Stomach (tissue), 4 donors: Measurements from ENCODE around the gene PTPRJ.

Experiments used
- POLR2AphosphoS5 ChIP-seq, 3 donors: sonication (generic); formaldehyde crosslinking; IDR thresholded peaks; one replicate each; pipeline ENCODE4 v1.6.1; 2016; ENCODE audit warnings: antibody characterized with exemption in 3 of 3
- TF ChIP-seq, protein P1 (sequence below), 7 experiments: fragments of 450-650 bp in 4 of 7; fragments of 200-600 bp in 3 of 7; sonication (generic) in 3 of 7; IDR thresholded peaks; one replicate each; pipeline ENCODE4 v1.5.1; 2016 to 2019; ENCODE audit warnings: antibody characterized with exemption in 7 of 7, control low read depth in 2 of 7, mild to moderate bottlenecking in 1 of 7

DNA sequence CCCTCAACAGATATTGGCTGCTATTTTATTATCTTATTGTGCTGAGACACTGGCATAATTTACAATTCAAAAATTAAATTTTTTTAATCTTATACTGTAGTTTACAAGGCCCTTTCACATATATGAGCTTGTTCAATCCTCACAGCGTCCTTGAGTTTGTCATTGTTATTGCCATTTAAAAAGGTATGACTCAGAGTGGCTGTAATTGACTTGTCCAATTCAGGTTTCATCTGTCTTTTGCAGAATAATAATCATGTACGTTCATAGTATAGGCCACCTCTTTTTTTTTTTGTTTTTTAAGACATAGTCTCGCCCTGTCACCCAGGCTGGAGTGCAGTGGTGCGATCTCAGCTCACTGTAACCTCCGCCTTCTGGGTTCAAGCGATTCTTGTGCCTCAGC lies 11.5 kb downstream of the PTPRJ start:
- TF ChIP-seq, protein P1, sequence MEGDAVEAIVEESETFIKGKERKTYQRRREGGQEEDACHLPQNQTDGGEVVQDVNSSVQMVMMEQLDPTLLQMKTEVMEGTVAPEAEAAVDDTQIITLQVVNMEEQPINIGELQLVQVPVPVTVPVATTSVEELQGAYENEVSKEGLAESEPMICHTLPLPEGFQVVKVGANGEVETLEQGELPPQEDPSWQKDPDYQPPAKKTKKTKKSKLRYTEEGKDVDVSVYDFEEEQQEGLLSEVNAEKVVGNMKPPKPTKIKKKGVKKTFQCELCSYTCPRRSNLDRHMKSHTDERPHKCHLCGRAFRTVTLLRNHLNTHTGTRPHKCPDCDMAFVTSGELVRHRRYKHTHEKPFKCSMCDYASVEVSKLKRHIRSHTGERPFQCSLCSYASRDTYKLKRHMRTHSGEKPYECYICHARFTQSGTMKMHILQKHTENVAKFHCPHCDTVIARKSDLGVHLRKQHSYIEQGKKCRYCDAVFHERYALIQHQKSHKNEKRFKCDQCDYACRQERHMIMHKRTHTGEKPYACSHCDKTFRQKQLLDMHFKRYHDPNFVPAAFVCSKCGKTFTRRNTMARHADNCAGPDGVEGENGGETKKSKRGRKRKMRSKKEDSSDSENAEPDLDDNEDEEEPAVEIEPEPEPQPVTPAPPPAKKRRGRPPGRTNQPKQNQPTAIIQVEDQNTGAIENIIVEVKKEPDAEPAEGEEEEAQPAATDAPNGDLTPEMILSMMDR (IDR thresholded peaks at IDR 0.05), result no peak
- TF ChIP-seq POLR2AphosphoS5 (IDR thresholded peaks at IDR 0.05), result no peak
